K562 (cell line): ENCODE measurements around the gene ZNF544. TPM values are rescaled to one million over a fixed set of nuclear protein-coding genes. Genes with fewer than 3 reads are reported as not detected.

ENCODE experiments used
- ARHGAP35 ChIP-seq: fragments of 450-650 bp; IDR thresholded peaks from 2 replicates; pipeline ENCODE4 v1.6.1; 2018; ENCODE audit not compliant: partially characterized antibody
- ETV1 ChIP-seq: fragments of 450-650 bp; conservative IDR thresholded peaks from 2 replicates; pipeline ENCODE4 v1.6.1; 2016; ENCODE audit warnings: missing genetic modification characterization, control low read depth, low read depth, missing compliant biosample characterization
- HDAC8 ChIP-seq: fragments of 450-650 bp; IDR thresholded peaks from 2 replicates; pipeline ENCODE4 v1.6.1; 2016; ENCODE audit warnings: mild to moderate bottlenecking, missing genetic modification characterization, moderate library complexity, missing compliant biosample characterization
- IFI16 ChIP-seq: fragments of 250-450 bp; sonication (Bioruptor Pico); IDR thresholded peaks from 2 replicates; pipeline ENCODE4 v2.1.2; 2022; ENCODE audit warnings: mild to moderate bottlenecking, inconsistent platforms
- RUNX1 ChIP-seq: sonication (generic); IDR thresholded peaks from 2 replicates; pipeline ENCODE4 v1.6.1; 2016; ENCODE audit warnings: antibody characterized with exemption, low read depth
- SMARCA4 ChIP-seq: fragments of 450-650 bp; IDR thresholded peaks from 2 replicates; pipeline ENCODE4 v1.6.1; 2016
- STAT5A ChIP-seq: IDR thresholded peaks from 2 replicates; pipeline ENCODE4 v1.6.1; 2012; ENCODE audit warnings: low read length, inconsistent platforms, borderline replicate concordance
- ZNF134 ChIP-seq: fragments of 250-450 bp; sonication (Bioruptor Pico); conservative IDR thresholded peaks from 2 replicates; pipeline ENCODE4 v1.4.0; 2020
- ZNF197 ChIP-seq: fragments of 200-800 bp; sonication (Bioruptor generic); IDR thresholded peaks from 2 replicates; pipeline ENCODE4 v1.6.1; 2016; ENCODE audit warnings: low read depth, missing genetic modification characterization, missing compliant biosample characterization
- ZNF23 ChIP-seq: fragments of 250-450 bp; sonication (Bioruptor Pico); IDR thresholded peaks from 2 replicates; pipeline ENCODE4 v1.4.0; 2020; ENCODE audit warnings: mild to moderate bottlenecking
- ZNF347 ChIP-seq: fragments of 450-650 bp; formaldehyde crosslinking; IDR thresholded peaks from 2 replicates; pipeline ENCODE4 v1.4.0; 2020; ENCODE audit warnings: low read depth, mild to moderate bottlenecking, moderate library complexity
- ZNF436 ChIP-seq: fragments of 250-450, 450-650 bp; sonication (Bioruptor Pico); formaldehyde crosslinking; IDR thresholded peaks from 2 replicates; pipeline ENCODE4 v1.7.0; 2020; ENCODE audit warnings: mild to moderate bottlenecking
- polyA plus RNA-seq, 8 experiments: library from polyadenylated mRNA; depleted of rRNA in 4 of 8; stranded (reverse) in 5 of 8; unstranded in 3 of 8; fragments of >200 nt; fragmentation: Nextera tagmentation in 2 of 8; fragmentation: Illumina TruSeq in 1 of 8; extraction: Ambion mirVana in 2 of 8; extraction: Trizol in 1 of 8; gene quantifications; 2 replicates each; pipeline versions ENCODE4 v1.2.1 to v1.2.3, GENCODE V29; 2011 to 2014; ENCODE audit warnings: inconsistent platforms in 1 of 8, missing spikeins in 1 of 8
- total RNA-seq, 7 experiments: library from RNA; depleted of rRNA in 6 of 7; stranded (reverse); fragments of >200 nt in 6 of 7; fragmentation: Illumina TruSeq in 2 of 7; extraction: Trizol in 2 of 7; gene quantifications; 2 replicates each; pipeline versions ENCODE4 v1.2.1 to v1.2.3, GENCODE V29; 2011 to 2021; ENCODE audit warnings: low replicate concordance in 1 of 7
- TF ChIP-seq, protein P1 (sequence below): IDR thresholded peaks from 2 replicates; pipeline ENCODE4 v1.6.1; 2016; ENCODE audit warnings: missing genetic modification characterization, missing compliant biosample characterization
- TF ChIP-seq, protein P2 (sequence below): fragments of 250-450 bp; sonication (Bioruptor Pico); IDR thresholded peaks from 2 replicates; pipeline ENCODE4 v1.4.0; 2020; ENCODE audit warnings: mild to moderate bottlenecking, moderate library complexity
- TF ChIP-seq, protein P3 (sequence below): fragments of 200-400 bp; formaldehyde crosslinking; IDR thresholded peaks from 2 replicates; pipeline ENCODE4 v1.6.1; 2017; ENCODE audit warnings: mild to moderate bottlenecking, low read depth, low read length, moderate library complexity
- TF ChIP-seq, protein P4 (sequence below), 2 experiments: fragments of 450-650 bp in 1 of 2; sonication (generic) in 1 of 2; formaldehyde crosslinking; conservative IDR thresholded peaks; 2 replicates each; pipeline versions ENCODE4 v1.4.0 to v1.8.1; 2020 to 2022; ENCODE audit warnings: mild to moderate bottlenecking in 1 of 2, missing genetic modification reagents in 1 of 2
- TF ChIP-seq, protein P5 (sequence below): fragments of 250-450 bp; sonication (Bioruptor Pico); IDR thresholded peaks from 2 replicates; pipeline ENCODE4 v1.5.0; 2021; ENCODE audit warnings: mild to moderate bottlenecking, borderline replicate concordance
- TF ChIP-seq, protein P6 (sequence below): sonication (generic); IDR thresholded peaks from 2 replicates; pipeline ENCODE4 v1.6.1; 2016

The ZNF544 gene
- total and polyA plus RNA-seq, 9 of the 15 experiments (the other 6 are each of a cell fraction or from before 2014, with no cell fraction given): 23.6 to 59.0 (median 41.4) TPM

DNA sequence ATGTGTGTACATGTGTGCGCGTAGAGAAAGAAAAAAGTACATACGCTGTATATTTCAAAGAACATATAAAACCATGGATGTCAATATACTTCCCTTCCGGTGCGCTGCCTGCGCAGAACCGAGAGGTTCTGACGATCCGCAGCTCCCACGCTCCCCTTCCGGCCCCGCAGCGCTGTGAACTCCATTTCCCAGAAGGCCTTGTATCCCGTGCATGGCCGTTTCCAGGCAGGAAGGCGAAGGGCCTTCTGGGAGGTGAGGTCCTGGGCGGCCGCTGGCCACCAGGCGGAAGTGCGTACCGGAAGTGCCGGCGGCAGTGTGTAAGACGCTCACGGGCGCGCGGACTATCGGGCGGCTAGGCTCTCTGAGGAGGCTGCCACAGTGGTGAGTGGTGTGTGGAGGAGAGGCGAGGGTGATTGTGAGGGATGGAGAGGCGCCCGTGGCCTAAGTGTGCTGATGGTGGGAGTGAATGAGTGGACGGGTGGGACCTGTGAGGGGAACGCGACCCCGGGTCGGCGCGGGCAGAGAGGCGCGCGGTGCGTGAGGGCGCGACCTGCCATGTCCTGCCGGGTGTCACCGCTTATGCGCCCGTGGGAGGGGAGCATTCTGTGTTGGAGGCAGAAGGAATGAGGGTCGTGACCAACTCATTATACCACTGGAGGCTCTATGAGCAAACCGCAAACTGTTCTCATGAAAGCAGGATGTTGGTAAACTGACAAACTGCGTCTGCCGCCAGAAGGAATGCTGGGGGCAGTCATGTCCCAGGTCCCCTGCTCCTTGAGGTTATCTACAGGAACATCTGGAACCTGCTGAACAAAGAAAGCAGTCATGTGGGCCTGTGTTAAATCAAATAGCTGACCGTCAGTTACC, 76.6 kb downstream of the ZNF544 start, which contains the start of gene ERVK3-1 (continued):
- TF ChIP-seq, protein P1, sequence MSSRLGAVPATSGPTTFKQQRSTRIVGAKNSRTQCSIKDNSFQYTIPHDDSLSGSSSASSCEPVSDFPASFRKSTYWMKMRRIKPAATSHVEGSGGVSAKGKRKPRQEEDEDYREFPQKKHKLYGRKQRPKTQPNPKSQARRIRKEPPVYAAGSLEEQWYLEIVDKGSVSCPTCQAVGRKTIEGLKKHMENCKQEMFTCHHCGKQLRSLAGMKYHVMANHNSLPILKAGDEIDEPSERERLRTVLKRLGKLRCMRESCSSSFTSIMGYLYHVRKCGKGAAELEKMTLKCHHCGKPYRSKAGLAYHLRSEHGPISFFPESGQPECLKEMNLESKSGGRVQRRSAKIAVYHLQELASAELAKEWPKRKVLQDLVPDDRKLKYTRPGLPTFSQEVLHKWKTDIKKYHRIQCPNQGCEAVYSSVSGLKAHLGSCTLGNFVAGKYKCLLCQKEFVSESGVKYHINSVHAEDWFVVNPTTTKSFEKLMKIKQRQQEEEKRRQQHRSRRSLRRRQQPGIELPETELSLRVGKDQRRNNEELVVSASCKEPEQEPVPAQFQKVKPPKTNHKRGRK (tag): no peak
- TF ChIP-seq ZNF436 (CRISPR knock-in tag) (no peak), RUNX1 (no peak), STAT5A (no peak), ZNF134 (CRISPR knock-in tag) (no peak), ZNF197 (CRISPR knock-in tag) (peak; percentile 92), HDAC8 (no peak), SMARCA4 (no peak), ZNF23 (no peak), ETV1 (tag) (peak; percentile 98), ARHGAP35 (no peak), ZNF347 (CRISPR knock-in tag) (no peak), IFI16 (CRISPR knock-in tag) (no peak)
- TF ChIP-seq, protein P2, sequence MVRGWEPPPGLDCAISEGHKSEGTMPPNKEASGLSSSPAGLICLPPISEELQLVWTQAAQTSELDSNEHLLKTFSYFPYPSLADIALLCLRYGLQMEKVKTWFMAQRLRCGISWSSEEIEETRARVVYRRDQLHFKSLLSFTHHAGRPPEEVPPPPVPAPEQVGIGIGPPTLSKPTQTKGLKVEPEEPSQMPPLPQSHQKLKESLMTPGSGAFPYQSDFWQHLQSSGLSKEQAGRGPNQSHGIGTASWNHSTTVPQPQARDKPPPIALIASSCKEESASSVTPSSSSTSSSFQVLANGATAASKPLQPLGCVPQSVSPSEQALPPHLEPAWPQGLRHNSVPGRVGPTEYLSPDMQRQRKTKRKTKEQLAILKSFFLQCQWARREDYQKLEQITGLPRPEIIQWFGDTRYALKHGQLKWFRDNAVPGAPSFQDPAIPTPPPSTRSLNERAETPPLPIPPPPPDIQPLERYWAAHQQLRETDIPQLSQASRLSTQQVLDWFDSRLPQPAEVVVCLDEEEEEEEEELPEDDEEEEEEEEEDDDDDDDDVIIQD (CRISPR knock-in tag): no peak
- TF ChIP-seq, protein P3, sequence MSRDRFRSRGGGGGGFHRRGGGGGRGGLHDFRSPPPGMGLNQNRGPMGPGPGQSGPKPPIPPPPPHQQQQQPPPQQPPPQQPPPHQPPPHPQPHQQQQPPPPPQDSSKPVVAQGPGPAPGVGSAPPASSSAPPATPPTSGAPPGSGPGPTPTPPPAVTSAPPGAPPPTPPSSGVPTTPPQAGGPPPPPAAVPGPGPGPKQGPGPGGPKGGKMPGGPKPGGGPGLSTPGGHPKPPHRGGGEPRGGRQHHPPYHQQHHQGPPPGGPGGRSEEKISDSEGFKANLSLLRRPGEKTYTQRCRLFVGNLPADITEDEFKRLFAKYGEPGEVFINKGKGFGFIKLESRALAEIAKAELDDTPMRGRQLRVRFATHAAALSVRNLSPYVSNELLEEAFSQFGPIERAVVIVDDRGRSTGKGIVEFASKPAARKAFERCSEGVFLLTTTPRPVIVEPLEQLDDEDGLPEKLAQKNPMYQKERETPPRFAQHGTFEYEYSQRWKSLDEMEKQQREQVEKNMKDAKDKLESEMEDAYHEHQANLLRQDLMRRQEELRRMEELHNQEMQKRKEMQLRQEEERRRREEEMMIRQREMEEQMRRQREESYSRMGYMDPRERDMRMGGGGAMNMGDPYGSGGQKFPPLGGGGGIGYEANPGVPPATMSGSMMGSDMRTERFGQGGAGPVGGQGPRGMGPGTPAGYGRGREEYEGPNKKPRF: no peak
- TF ChIP-seq, protein P4, sequence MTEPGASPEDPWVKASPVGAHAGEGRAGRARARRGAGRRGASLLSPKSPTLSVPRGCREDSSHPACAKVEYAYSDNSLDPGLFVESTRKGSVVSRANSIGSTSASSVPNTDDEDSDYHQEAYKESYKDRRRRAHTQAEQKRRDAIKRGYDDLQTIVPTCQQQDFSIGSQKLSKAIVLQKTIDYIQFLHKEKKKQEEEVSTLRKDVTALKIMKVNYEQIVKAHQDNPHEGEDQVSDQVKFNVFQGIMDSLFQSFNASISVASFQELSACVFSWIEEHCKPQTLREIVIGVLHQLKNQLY (CRISPR knock-in tag; conservative IDR thresholded peaks at IDR 0.05): no peak
- TF ChIP-seq, protein P5, sequence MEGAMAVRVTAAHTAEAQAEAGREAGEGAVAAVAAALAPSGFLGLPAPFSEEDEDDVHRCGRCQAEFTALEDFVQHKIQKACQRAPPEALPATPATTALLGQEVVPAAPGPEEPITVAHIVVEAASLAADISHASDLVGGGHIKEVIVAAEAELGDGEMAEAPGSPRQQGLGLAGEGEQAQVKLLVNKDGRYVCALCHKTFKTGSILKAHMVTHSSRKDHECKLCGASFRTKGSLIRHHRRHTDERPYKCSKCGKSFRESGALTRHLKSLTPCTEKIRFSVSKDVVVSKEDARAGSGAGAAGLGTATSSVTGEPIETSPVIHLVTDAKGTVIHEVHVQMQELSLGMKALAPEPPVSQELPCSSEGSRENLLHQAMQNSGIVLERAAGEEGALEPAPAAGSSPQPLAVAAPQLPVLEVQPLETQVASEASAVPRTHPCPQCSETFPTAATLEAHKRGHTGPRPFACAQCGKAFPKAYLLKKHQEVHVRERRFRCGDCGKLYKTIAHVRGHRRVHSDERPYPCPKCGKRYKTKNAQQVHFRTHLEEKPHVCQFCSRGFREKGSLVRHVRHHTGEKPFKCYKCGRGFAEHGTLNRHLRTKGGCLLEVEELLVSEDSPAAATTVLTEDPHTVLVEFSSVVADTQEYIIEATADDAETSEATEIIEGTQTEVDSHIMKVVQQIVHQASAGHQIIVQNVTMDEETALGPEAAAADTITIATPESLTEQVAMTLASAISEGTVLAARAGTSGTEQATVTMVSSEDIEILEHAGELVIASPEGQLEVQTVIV (CRISPR knock-in tag): no peak
- TF ChIP-seq, protein P6, sequence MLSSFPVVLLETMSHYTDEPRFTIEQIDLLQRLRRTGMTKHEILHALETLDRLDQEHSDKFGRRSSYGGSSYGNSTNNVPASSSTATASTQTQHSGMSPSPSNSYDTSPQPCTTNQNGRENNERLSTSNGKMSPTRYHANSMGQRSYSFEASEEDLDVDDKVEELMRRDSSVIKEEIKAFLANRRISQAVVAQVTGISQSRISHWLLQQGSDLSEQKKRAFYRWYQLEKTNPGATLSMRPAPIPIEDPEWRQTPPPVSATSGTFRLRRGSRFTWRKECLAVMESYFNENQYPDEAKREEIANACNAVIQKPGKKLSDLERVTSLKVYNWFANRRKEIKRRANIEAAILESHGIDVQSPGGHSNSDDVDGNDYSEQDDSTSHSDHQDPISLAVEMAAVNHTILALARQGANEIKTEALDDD: no peak
